Stimulated activated CD8-positive, alpha-beta memory T cell treated with anti-CD3 and anti-CD28 coated beads, Interleukin-7, amount 100 ng/mL, for 24 hours (primary cell): ENCODE results near the gene CP.
"Not testable (repeated sequence)": the region's sequence is repeated elsewhere in the genome, so short reads cannot be mapped to it uniquely, and the experiment has no call there.

Experiments used
- DNase-seq: peaks from one replicate; pipeline ENCODE4 v3.0.0-alpha.2; 2020; ENCODE audit warnings: low read depth

CP gene

DNA sequence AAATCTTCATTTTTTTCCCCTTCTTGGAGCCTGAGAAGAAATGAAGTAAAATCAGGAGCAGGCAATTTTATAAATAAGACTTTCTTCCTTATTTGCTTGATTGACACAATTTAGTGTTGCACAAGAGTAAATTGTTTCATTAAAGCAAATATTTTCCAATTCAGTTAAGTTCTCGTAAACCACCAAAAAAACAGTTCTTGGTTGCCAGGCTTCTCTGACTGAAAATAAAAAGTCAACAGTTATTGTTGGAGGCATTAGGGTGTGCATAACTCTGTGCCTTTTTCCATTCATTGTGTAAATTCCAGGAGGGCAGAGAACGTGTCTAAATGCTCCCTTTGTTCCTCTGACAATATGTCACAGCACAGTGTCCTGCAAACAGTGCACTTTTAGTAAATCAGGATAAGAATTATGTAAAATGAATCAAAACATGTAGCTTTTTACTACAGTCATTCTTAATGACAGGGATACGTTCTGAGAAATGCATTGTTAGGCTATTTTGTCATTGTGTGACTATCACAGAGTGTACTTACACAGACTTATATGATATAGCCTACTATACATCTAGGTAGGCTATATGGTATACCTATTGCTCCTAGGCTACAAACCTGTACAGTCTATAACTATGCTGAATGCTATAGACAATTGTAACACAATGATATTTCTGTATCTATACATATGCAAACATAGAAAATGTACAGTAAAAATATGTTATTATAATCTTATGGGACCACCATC is at the start of gene CP:
Gene CP, minus strand, starts transcription at position 47 of the 735 bp plus-strand sequence. Its CDS starts 37 bp downstream, at position 10.
- DNase-seq = no peak

DNA sequence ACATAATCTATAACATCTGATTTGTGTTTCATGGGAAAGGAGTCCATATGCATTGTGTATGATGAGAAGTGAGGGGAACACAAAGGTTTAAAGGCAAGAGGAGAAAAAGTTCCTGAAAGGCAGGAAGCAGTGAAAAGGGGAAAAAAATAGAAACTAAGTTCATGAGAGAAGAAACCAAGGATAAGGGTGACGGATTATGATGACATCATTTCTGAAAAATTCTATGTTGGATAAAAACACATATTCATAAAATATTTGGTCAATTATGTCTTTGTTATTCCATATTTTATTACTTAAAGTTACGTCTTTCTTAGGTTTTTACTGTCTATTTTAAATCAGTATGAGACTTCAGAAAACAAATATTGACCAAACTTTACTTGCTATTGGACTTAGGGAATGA is 48.6 kb upstream of the CP start:
- DNase-seq = no peak

DNA sequence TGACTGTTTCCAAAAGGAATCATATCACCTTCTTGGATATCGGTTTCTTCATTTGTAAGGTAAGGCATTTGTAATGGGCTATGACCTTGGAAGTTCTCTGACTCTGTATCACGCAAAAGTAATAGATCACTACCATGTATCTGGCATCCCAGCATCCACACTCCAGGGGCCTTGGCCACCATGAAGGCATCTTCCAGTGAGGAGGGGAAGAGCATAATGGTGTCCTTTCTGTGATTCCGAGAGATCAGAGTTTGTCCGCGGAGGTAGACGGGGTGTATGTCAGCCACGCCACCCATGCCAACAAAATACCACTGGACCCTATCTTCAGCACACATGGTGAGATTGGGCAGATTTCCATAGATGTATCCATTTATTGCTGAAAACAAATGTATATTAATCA is 48.1 kb upstream of the CP start:
- DNase-seq = no peak

DNA sequence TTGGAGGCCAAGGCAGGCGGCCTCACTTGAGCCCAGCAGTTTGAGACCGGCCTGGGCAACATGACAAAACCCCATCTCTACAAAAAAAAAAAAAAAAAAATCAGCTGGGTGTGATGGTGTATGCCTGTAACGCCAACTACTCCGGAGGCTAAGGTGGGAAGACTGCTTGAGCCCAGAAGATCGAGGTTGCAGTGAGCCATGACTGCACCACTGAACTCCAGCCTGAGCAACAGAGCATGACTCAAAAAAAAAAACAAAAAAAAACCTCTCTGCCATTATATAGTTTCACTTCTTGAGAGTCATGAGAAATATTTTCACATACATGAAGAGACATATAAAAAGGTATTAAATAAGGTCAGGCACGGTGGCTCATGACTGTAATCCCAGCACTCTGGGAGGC is 45.9 kb upstream of the CP start:
- DNase-seq = no peak

DNA sequence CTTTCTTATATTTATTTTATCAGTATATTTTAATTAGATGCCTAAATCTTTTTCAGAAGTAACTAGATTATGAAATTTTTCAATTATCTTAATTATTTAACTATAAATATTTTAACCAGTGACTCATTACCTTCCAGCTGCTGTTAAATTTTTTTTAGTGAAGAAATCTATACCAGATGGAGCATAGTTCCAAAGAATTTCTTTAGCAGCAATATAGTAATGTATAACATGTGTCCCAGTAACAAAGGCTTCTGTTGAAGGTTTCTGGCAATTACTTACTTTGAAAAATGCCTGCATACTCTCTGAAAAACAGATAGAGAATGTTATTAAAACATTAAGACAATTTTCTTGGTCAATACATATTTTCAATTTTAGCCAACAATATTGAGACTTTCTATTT is 45.1 kb upstream of the CP start:
- no peak for DNase-seq

DNA sequence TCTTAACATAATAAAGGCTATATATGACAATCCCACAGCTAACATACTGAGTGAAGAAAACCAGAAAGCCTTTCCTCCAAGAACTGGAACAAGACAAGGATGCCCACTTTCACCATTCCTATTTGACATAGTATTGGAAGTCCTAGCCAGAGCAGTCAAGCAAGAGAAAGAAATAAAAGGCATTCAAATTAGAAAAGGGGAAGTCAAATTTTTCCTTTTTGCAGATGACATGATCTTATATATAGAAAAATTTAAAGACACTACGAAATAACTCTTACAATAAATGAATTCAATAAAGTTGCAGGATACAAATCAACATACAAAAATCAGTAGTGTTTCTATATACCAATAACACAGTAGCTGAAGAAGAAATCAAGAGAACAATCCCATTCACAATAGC is 42.2 kb upstream of the CP start:
- DNase-seq = no peak

DNA sequence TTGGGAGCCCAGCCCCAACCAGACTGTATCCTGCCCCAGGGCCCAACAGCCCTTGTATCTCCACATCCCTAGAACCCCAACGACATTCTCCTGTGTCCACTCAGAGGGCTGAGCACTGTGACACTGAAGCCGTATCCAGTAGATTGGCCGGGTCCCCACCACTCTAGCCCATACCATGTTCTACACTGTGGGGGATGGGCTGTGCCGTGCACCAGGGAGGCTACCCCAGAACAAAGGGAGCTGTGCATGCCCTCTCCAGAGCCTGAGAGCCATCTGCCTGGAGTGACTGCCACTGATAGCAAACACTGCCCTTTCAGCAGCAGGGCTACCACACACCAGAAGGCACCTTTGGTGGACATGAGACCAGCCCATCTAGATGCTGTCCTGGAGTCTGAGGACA is 37.1 kb upstream of the CP start:
- DNase-seq = no peak

DNA sequence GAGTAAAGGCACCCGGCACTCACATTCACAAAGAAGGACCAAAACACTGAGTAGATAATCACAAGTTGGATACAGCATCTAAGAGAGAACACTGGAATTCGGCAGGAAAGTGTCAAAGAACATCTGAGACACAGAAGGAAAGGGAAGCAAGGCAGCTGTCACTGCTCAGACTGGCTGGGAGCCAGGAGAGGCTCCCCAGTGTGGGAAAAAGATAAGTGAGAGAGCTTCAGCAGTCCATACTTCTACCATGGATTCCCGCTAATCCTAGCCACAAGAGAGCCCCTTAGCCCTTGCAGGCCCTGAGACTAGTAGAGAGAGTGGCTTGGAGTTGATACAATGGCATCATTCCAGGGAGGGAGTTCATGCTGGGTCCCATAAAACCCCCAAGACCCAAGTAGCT is 36.7 kb upstream of the CP start:
- DNase-seq = no peak

DNA sequence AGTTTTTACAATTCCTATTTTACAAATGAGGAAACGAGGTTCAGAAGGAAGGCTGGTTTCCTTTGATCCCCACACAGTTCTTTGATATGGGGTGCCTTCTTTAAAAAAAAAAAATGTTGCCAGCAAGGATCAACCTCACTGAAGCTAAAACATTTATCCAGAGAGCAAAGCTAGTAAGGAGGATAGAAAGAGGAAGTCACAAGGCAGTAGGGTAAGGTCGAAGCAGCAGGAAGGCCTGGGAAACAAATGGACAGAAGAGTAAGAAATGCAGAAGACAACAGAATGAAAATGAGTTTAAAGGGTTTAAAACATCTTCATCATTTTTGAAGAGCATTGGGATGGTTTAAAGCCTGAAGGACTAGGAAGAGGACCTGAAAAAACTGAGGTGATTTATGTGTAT is 30.6 kb upstream of the CP start:
- DNase-seq = no peak

DNA sequence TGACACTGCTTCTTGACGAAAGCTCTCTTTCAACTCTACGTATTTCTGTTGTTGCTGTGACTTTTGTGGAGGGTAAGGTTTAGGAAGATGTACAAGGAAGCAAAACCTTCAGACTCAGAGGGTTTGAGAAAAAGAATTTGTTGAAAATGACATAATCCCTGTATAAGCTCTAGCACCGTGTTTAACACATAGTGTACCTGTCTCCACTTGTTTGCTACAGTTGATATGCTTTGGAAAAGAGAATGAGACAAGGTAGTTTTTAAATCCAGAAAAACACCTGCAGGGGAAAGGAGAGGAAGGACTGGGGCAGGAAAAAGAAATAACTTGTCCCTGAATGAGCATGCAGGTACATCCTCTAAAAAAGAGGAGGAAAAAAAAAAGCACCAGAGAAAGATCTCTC is 29.6 kb upstream of the CP start:
- no peak for DNase-seq

DNA sequence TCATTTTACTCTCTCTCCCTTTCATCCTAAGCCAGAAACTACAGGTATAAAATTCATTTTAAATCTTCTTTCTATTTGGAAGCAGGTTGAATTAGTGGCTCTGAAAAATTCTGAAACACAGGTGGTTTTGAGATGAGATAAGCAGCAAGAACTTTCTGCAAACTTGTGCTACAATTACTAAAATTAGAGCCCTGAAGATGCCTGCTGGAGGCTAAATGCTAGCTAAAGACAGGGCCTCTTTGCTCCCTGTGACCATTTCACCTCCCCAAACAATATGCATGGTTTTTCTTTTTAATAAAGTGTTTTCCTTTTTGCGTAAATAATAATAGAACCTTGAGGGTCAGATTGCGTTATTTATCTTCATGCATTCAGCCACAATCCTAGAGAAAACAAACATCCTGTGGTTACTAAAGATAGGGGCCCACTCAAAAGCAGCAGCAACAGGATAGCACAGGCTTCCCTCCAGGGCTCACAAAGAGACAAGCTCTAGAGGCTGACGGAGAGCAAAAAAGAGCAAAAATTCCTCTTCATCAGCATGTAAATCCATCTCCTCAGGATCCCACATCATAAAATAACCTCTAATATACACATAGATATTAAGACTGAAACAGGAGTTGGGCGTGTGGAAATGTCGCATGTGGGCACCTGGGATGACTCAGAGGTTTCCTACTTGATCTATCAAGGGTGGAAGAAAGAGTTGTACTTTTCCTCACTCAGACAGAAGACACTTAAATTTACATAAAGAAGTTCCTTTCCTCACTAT is 26.5 kb upstream of the CP start:
- DNase-seq = no peak

DNA sequence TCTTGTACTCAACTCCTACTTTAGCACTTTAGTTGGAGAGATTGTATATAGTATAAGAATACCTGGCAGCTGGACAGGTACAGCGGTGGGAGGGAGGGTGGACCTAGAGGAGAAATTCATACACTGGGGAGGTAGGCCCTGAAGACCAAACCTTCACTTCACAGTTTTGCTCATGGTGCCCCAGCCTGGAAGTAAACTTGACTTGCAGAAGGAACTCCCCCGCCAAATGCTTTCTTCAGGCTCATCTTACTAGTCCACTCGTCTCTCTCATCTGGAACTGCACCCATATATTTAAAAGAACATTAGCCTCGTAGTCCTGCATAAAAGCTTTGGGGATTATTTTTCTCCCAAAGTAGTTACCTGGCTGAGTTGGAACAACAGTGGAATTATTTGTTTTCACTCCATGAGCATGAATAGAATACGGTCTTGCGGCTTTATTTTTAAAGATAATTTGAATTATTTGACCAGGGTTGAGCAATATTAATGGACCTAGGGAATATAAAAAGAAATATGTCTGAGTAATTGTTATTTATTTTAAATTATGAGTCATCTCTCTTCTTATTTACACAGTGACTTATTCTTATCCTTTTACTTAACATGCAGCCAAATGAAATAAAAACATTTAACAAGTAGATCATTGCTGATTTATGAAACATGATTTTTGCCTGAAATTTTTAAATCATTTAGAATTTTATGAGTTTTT is 25.5 kb upstream of the CP start:
- DNase-seq = no peak

DNA sequence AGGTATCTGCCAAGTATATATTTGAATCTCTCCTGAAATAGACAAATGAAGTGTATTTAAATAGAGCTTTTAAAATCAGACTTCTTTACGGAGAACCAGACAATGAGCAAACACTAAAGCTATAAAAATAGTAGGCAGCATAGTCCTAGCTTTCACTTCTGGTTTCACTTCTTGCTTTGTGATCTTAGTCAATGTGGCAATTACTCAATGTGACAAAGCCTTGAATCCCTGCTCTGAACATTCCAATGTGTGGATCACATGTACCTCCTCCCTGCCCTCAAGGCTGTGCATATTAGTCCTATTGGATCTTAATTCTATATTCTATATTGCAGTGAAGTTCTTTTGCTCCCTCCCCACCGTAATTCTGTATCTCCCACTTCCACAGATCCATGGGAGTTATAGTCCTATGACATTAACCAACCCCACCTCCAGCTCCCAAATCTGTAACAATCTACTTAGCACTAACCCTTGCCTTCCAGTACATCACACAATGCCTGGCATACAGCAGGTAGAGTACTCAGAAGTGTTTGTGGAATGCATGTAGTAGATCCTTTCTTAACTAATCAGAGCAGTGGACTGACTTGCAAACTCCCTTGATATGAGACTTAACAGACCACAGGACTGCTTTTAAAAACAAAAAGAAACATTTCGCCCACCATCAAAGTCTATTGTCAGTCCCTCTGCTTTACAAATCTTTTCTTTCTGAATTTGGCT is 24.3 kb upstream of the CP start:
- no peak for DNase-seq

DNA sequence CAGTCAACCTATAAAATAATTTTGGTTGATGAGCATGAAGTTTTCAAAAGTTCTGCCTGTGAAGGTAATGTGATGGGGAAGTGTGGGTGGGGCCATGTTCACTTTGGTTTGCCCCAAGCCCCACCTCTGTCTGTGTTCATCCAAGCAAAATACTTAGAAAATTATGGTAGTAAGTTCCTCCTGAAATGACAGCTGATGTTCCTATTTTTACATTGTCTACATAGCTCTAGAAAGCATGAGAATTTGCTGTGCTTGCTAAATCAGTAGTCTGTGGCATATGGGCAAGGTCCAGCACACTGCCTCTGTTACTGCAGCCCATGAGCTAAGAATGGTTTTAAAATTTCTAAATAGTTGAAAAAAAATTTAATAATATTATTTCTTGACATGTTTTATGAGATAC is 21.9 kb upstream of the CP start:
- no peak for DNase-seq

DNA sequence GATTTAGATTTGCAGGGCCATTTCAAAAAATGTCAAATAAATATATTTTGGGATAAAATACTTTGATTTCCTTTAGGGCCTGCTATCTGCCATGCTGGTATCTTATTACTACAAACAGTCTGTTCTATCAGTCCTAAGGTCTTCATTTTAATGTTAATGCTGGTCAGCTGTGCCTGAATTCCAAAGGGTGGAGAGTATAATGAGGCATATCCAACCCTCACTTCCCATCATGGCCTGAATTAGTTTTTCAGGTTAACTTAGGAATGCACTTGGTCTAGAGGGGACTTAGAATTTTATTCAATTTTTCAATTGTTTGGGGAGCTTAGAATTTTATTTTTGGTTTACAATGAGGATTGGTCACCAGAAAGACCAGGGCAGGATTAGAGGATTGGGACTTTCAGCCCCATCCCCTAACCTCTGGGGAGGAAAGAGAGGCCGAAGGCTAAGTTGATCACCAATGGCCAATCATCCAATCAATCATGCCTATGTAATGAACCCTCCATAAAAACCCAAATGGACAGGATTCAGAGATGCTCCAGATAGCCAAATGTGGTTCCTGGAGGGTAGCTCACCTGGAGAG is 17.8 kb upstream of the CP start:
- no peak for DNase-seq

DNA sequence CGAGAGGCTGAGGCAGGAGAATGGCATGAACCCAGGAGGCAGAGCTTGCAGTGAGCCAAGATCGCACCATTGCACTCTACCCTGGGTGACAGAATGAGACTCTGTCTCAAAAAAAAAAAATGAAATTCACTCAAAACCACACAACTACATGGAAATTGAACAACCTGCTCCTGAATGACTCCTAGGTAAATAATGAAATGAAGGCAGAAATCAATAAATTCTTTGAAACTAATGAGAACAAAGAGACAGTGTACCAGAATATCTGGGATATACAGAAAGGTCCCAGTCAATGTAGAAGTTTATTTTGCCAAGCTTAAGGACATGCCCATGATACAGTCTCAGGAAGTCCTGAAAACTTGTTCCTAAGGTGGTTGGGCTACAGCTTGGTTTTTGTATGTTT is 16.6 kb upstream of the CP start:
- DNase-seq = not testable (repeated sequence)

DNA sequence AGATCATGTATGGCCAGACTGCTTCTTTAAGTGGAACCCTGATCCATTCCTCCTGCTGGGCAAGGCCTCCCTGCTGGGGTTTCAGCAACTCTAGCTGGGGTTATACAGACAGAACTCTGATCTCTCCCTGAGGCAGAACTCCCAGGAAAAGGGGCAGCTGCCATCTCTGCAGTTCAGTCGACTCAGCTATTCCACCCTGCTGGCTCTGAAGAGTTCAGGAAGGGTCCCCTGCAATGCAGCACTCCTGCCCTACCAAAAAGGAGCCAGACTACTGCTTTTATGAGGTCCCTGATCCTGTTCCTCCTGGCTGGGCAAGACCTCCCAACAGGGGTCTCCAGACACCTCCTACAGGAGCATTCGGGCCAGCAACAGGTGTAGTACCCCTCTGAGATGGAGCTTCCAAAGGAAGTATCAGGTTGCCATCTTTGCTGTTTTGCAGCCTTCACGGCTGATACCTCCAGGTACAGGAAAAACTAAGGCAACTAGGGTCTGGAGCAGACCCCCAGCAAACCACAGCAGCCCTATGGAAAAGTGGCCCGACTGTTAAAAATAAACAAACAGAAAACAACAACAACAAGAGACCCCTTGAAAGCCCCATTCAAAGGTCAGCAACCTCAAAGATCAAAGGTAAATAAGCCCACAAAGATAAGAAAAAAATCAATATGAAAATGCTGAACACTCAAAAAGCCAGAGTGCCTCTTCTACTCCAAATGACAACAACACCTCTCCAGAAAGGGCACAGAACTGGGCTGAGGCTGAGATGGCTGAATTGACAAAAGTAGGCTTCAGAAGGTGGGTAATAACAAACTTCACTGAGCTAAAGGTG is 14.2 kb upstream of the CP start:
- no peak for DNase-seq

DNA sequence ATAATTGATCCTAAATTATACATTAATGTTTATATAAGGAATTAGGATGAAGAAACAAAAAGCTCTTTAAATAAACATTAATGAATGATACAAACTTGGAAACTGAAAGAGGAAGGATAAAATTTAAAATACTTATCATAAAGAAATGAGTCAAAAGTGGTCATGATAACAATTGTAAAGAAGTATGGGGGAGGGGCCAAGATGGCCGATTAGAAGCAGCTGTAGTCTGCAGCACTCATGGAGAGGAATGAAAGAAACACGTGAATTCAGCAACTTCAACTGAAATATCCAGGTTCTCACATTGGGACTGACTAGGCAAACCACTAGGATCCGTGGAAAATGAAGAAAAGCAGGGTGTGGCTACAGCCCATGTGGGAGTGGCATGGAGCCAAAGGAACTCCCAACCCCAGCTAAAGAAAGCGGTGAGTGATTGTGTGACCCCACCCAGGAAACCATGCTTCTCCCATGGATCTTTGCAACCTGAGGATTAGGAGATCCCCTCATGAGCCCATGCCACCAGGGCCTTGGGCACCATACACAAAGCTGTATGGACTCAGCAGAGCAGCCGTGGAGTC is 13.1 kb upstream of the CP start:
- DNase-seq = no peak

DNA sequence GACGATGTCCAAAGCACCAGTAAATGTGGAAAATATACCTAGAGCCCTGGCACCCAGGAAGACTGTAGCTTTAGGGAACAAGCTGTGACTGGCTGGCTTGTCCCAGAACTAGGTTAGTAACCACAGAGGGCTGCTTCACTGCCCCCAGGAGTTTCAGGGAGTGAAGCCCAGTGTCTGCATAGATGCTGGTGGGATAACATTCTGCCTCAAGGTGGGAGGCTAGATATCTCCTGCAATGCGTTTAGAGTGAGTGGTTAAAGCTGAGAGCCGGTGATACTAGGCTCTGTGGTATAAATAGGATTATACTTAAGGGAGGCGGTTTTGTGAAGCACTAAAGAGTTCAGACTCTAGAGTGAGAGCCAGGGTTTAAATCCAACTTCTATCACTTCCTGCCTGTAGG is 11.7 kb upstream of the CP start:
- no peak for DNase-seq

DNA sequence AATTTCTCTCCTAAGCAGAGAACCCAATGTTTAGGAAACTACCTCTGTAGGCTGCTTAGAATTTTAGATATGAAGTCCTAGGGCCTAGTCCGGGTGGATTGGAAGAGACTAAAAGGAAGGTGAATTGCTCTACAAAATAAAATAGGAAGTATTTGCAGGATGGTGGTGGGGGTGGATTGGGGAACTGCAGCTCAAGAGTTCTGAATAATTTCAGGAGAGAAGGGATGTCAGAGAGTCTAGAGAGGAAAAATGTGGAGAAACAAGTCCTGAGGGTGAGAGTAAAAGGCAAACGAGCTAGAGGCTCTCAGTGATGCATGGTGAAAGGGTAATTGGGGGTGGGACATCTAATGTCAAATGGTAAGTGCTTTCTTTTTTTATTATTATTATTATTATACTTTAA is 10.2 kb upstream of the CP start:
- no peak for DNase-seq
